Astrocyte of the spinal cord (primary cell): ENCODE data around the gene GALNT18.

Experiments used
- DNase-seq: peaks from one replicate; pipeline ENCODE4 v3.0.0; 2011; ENCODE audit warnings: low read depth, low spot score
- H3K4me3 ChIP-seq: 2 replicates; pipeline ENCODE4 v1.5.1; 2011; ENCODE audit warnings: low read depth, mild to moderate bottlenecking, low read length, moderate library complexity
- CTCF ChIP-seq: IDR thresholded peaks from 2 replicates; pipeline ENCODE4 v1.5.1; 2012; ENCODE audit warnings: low read depth, mild to moderate bottlenecking, low read length, inconsistent platforms
- in situ Hi-C: cut with HindIII; loops from 2 replicates; pipeline ENCODE4 v1.10.0; 2017; ENCODE audit warnings: low sequenced_read_pairs

Gene GALNT18

DNA sequence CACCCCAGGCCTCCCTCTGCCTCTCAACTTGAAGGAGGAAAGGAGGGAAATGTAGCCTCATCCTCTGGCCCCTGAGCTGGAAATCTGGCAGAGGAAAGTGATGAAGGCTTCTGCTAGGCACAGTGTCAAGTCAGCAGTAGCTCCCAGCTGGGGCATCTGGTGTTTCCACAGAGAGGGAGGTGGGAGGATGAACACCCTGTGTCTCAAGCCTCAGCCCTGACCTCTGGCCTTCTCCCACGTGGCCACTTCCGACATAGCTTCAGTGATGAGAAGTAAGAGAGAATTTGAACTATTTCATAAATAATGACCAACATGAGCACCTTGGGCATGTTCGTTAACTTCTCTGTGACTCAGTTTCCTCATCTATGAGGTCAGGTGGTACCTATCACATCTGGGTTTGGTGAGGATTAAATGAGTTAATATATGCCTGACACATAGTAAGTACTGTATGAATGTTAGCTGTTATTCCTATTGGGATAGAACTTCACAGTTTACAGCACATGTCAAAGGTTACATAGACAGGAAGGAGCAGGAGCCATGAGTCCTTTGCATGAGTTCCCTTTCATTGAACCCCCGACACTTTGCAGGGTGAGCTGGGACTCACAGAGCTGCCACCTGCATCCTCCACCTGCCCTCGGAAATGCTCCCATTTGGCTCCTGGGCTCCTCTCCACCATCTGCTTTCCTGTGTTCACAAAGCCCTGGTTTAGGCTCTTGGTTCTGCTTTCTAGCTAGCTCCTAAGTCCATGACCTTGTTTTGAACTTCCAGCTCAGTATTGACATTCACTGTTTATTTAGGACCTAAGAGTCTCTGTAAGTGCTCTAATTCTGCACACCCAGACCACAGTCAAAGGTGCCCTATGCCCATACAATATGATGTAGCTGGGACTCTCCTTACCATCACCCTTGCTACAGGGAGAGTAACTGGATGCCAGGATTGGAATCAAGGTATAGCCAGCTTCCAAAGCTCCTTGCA is 330.5 kb downstream of the GALNT18 start:
- in situ Hi-C loops: no loop called here
- no peak for DNase-seq
- H3K4me3 ChIP-seq: no peak overlapping the region
- TF ChIP-seq CTCF: no peak

GRCh38 chr11:11290354-11290753 is 331.5 kb downstream of the GALNT18 start:
- no peak for TF ChIP-seq CTCF
- no peak overlapping the region for H3K4me3 ChIP-seq
- no peak for DNase-seq
- in situ Hi-C loops: no loop called here

- no peak for TF ChIP-seq CTCF
- H3K4me3 ChIP-seq: no peak overlapping the region
- in situ Hi-C loops: no loop called here
- no peak for DNase-seq
These were observed 332.1 kb downstream of the GALNT18 start for GRCh38 chr11:11289669-11290068.

GRCh38 chr11:11288972-11289616 is 332.7 kb downstream of the GALNT18 start:
- in situ Hi-C loops: no loop called here
- no peak for TF ChIP-seq CTCF
- no peak overlapping the region for H3K4me3 ChIP-seq
- DNase-seq: no peak

- DNase-seq: no peak
- no peak for TF ChIP-seq CTCF
- in situ Hi-C loops: no loop called here
- H3K4me3 ChIP-seq: no peak overlapping the region
These were observed 337.3 kb downstream of the GALNT18 start for GRCh38 chr11:11284481-11284880.

- in situ Hi-C loops: no loop called here
- DNase-seq: no peak
- no peak overlapping the region for H3K4me3 ChIP-seq
- no peak for TF ChIP-seq CTCF
These were observed 340.2 kb downstream of the GALNT18 start for GRCh38 chr11:11281626-11282025.
